GM18508 (cell line): ENCODE results near the gene CCNT2.
"Not testable (repeated sequence)": the region's sequence is repeated elsewhere in the genome, so short reads cannot be mapped to it uniquely, and the experiment has no call there.

ENCODE experiments used
- ATAC-seq: cut with Tn5 transposase; IDR thresholded peaks from one replicate; pipeline ENCODE4 v1.9.1; 2021; ENCODE audit warnings: moderate number of reproducible peaks; ENCODE audit not compliant: insufficient read depth, unreplicated experiment

CCNT2 gene

DNA sequence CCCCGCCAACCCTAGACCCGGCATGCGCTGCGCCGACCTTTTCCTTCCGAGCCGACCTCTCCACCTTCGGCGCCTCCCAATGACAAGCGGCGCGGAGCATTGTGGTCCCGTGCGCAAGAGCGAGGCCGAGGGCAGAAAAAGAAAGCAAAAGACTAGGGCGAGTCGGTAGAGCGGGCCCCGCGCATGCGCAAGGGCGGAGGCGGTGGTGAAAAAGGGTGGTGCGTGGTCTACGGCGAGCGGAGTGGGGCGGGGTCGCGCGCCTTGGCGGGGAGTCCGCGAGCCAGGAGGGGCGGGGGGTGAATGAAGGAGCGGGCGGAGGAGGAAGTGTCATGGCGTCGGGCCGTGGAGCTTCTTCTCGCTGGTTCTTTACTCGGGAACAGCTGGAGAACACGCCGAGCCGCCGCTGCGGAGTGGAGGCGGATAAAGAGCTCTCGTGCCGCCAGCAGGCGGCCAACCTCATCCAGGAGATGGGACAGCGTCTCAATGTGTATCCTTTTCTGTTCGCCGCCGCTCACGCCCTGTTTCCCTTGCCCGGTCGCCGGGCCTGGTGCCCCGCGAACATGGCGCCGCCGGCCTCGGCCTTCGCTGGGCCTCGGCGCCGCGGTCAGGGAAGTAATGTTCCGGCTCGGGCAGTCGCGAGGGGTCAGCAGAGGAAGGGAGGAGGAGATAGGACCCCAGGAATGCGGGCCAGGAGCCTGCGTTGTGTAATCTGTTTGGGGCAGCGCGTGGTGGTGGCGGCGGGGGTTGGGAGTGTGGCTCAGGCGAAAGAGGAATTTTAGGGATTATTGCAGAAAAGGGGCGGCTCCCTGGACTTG, at the start of gene CCNT2:
Gene CCNT2 (plus strand): TSS at position 297 of the 815 bp plus-strand sequence. CDS start 33 bp downstream, at position 330.
- peak; percentile 75 for ATAC-seq

DNA sequence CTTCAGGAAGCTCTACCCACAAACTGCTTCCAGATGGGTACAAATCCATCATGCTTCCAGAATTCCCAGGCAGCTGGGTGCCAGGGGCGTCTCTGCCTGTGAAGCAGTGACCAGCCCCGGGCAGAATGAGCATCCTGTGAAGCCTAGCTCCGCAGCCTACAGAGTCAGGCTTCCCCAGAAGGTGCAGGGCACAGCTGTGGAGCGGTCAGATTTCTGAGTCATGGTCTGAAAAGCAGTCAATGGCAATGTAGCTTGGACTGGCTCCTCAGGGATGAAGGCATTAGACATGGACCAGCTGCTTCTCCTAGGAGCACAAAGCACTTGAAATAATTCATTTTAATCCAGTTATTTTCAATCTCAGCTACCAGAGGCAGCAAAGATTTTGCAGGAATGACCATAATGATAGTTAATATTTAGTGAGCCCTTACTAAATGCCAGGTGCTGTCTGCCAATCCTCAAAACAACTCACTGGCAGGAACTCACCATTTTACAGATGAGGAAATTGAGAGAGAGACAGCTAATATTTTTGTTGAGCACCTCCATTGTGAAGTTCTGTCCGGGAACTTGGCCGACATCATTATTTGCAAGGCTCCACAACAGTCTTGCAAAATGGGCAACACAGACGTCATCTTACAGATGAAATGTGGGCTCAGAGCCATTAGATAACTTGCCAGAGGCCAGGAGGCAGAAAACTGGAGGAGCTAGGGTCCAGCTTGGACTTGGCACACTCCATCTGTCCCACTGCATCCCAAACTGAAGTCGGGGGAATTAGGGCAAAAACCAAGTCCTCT, 48.5 kb upstream of the CCNT2 start:
- no peak for ATAC-seq

DNA sequence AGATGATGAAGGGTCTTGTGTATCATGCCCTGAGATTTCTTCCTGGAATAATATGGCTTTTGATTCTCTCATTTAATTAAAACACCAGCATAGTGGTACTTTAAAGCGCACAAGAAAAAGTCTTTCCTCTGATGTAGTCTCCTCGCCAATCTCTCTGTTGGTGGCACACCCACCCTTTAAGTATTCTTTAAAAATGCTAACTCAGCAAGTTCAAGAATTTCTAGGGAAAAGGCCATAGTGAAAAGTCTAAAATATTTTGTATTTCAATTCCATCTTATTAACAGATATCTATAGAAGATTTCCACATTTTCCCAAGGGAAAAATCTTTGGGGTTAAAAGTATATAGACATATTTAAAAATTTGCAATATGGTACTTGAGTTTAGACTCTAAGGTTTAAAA, 45.5 kb upstream of the CCNT2 start:
- ATAC-seq = no peak

DNA sequence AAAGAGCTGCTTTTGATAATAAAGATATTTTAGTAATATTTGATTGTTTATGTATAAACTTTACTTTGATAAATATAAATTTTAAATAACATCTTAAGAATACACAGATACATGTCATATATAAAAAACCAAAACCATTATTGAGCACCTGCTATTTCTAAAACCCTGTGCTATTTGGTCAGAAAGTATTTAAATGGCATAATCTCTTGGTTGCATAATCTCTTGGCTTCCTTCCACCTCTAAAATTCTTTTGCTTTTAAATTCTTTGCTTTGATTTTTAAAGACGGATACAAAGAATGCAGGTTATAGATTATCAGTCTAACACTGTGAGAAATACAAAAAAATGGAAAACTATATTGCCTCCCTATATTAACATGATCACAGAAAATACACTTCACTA, 43.3 kb upstream of the CCNT2 start:
- no peak for ATAC-seq

DNA sequence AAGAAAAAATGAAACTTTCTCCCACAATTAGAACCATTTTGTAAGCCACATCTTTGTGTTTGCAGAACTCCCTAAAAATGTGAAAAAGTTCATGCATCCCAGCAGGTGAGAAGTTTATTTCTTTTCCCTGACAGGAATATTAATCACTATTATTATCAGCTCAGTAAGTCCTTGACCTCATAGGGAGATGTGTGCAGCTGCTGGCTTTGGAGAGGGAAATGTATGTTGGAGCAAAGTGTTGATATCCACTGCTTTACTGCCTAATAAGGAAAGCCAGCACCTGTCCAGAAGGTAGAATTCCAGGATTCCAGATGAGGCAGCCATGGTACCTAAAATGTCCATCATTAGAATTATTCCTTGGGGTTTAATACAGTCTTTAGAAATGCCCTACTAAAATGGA, 35.8 kb upstream of the CCNT2 start:
- ATAC-seq = no peak

DNA sequence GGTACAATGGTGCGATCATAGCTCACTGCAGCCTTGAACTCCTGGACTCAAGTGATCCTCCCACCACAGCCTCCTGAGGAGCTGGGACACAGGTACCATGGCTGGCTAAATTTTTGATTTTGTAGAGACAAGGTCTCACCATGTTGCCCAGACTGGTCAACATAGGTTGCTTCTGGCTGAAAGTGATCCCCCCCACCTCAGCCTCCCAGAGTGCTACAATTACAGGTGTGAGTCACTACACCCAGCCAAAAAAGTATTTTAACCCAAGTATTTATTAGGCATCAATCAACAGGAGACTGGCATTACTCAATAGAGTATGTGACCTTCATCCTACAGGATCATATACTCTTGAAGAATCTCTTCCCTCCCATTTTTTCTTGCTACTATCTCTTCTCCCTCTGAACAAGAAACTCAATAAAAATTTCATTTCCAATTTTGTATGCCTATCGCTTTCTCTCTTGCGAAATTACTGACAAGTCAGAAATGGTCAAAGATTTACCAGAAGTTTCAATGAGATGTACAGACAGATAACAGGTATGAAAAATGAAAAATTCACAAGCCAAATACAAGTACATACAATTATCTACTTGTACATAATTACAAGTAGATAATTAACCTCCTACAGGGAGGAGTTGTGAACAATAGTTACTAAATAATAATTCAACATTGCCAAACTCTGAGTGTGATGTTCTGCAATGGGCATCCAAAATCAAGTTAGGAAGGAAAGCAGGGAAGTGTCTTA, 34.9 kb upstream of the CCNT2 start:
- no peak for ATAC-seq

DNA sequence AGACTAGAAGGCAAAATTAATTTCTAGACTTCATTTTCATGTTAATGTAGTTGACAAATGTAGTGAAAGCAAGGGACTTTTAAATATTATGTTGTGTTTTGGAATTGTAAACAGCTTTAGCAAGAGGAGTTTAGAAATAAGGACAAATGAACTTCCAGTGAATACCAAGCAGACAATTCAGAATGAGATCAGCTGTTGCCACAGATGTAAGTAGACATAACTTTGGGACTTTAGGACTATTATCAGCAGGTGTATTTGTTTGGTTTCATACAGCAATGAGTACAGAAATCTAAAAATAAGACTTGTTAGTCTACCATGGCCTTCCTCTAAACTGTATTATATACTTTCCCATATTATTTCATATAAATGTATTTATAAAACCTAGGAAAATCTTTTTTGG, 34.2 kb upstream of the CCNT2 start:
- no peak for ATAC-seq

DNA sequence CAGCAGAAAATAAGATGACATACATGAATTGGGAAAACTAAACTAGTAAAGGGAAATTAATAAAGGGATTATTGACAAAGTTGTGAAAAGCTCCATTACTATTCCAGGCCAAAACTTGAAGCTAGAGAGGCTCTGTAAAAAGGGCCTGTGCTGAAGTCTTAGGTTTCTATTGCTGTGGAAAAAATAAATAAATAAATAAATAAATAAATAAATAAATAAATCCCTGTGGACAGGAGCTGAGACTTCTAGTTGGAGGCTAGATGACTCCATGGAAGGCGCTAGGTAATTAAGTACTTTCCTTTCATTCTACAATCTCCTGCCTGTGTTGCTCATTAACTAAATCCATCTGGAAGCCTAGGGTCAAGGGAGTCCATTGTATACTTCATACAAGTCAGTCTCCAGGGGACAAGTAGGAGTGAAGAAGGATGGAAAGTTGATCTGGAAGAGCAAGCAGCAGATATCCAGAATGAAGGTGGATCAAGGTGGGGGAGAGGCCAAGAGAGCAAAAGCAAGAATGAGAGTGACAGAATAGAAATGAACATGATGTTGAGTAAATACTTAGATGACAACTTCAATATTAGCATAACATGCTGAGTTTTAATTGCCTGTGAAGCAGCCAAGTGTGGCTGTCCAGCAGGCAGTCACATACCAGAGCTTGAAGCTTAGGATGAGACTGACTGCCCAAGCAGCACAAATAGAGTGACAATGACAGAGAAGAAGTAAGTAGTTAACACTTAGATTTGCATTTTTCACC, 26.2 kb upstream of the CCNT2 start:
- ATAC-seq = no peak

DNA sequence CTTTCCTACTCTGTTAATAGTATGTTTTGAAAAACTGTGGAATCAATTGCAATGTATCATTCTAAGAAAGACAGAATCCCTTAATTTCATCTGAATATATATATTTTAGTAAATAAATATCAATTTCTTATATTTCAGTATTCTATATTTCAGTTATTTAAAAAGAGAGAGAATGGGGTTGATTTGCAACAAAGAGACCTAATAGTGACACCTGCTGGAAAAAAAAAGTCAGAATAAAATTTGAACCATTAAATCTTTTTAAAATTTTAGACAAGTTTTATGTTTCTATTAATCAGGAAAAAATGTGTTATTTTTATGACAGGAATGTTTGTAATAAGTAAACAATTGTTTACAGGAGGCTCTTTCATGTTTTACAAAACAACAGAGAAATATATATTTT, 20.7 kb upstream of the CCNT2 start:
- no peak for ATAC-seq

DNA sequence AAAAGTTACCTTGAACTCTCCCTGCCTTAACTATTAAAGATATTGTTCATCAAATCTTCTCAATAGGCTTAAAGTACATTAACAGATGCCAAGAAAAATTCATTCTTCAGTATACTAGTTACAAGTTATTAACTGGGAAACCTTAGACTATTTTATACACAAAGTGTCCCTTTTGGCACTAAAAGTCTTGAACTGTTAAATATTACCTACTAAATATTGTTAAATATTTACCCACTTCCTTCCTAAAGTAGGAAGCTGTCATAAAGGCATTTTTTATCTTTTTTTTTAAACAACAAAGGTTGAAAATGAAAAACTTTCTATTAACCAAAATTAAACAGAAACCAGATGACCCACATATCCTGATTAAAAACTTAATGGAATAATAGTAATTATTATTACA, 19.4 kb upstream of the CCNT2 start:
- ATAC-seq = no peak

DNA sequence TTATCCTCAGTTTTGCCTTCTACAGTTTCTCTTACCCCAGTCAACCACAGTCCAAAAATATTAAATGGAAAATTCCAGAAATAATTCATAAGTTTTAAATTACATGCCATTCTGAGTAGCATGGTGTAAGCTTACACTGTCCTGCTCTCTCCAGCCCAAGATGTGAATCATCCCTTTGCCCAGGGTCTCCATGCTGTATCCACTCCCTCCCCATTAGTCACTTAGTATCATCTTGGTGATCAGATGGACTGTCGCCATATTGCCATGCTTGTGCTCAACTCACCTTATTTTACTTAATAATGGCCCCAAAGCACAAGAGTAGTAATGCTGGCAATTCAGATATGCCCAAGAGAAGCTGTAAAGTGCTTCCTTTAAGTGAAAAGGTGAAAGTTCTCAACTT, 18.5 kb upstream of the CCNT2 start:
- ATAC-seq = no peak

DNA sequence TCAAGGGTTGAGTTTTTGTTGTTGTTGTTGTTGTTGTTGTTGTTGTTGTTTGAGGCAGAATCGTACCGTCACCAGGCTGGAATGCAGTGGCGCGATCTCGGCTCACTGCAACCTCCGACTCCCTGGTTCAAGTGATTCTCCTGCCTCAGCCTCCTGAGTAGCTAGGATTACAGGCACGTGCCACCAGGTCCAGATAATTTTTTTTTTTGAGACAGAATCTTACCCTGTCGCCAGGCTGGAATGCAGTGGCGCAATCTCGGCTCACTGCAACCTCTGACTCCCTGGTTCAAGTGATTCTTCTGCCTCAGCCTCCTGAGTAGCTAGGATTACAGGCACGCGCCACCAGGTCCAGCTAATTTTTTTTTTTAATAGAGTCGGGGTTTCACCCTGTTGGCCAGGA, 14.9 kb upstream of the CCNT2 start:
- not testable (repeated sequence) for ATAC-seq

DNA sequence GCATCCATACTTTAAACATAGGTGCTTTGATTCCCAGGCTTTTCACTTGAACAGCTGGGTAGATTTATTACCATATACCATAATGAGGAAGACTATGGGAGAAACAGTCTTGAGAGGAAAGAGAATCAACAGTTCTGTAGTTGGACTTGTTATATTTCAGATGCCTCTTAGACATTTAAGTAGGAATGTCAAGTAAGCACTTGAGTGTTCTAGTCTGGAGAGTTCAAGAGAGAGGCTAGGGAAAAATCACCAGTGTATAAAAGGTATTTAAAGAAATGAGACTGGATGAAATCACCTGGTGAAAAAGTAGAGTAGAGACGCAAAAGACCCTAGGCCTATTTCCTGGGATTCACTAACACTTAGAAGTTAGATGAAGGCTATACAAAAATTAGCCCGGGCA, 13.5 kb upstream of the CCNT2 start:
- ATAC-seq = no peak

DNA sequence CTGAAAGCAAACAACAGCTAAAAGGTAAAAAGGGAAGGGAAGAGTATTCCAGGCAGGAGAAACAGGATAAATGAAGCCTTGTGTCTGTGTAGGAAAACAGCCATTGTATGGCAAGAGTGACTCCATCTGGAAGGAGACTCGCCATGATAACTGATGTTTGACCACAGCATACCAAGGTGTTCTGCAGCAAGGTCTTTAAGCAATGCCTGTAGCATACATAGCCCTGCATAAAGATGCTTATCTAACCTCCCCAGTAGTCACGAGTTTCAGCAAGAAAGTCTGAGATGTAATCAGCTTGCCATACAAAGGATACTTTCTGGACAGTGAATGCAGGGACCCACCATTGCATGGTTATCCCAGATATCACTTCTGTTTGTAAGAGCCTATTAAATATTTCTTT, 11.9 kb upstream of the CCNT2 start:
- no peak for ATAC-seq

DNA sequence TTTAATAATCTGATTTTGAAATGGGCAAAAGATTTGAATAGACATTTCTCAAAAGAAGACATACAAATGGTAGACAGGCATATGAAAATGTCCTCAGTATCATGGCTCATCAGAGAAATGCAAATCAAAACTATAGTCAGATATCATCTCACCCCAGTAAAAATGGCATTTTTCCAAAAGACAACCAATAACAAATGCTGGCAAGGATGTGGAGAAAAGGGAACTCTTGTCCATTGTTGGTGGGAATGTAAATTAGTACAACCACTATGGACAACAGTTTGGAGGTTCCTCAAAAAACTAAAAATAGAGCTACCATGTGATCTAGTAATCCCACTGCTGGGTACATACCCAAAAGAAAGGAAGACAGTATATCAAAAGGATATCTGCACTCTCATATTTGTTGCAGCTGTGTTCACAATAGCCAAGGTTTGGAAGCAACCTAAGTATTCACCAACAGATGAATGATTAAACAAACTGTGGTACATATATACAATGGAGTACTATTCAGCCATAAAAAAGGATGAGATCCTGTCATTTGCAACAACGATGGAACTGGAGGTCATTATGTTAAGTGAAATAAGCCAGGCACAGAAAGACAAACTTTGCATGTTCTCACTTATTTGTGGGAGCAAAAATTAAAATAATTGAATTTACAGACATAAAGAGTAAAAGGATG, 11.0 kb upstream of the CCNT2 start:
- not testable (repeated sequence) for ATAC-seq

DNA sequence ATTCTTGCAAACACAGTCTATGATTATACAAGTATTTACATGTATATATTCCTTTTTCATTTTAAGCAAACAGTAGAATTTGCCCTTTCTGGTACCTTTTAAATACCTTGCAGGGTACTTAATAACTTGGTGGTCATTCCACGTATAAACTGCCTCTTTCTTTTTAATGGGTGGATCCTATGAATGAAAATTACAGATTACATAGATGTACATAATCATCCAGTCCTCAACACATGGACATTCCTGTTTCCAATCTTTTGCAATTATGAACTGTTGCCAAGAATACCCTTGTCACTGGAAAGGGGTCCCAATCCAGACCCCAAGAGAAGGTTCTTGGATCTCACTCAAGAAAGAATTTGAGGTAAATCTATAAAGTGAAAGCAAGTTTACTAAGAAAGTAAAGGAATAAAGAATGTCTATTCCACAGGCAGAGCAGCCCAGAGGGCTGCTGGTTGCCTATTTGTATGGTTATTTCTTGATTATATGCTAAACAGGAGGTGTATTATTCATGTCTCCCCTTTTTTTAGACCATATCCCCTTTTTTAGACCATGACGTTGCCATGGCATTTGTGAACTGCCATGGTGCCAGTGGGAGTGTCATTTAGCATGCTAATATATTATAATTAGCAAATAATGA, 7.7 kb upstream of the CCNT2 start:
- ATAC-seq = no peak

DNA sequence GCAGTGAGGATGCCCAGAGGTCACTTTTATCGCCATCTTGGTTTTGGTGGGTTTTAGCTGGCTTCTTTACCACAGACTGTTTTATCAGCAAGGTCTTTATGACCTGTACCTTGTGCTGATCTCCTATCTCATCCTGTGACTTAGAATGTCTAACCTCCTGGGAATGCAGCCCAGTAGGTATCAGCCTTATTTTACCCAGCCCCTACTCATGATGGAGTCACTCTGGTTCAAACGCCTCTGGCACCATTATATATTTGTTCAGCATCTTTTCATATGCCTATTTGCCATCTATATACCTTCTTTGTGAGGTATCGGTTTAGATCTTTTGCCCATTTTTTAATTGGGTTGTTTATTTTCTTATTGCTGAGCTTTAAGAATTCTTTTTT, 7.2 kb upstream of the CCNT2 start:
- ATAC-seq = no peak

DNA sequence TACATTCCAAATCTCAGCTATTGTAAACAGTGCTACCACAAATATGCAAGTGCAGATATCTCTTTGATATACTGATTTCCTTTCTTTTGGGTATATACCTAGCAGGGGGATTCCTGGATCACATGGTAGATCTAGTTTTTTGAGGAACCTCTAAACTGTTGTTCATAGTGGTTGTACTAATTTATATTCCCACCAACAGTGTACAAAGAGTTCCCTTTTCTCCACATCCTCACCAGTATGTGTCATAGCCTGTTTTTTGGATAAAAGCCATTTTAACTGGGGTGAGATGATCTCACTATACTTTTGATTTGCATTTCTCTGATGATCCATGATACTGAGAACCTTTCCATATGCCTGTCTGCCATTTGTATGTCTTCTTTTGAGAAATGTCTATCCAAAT, 6.3 kb upstream of the CCNT2 start:
- no peak for ATAC-seq

DNA sequence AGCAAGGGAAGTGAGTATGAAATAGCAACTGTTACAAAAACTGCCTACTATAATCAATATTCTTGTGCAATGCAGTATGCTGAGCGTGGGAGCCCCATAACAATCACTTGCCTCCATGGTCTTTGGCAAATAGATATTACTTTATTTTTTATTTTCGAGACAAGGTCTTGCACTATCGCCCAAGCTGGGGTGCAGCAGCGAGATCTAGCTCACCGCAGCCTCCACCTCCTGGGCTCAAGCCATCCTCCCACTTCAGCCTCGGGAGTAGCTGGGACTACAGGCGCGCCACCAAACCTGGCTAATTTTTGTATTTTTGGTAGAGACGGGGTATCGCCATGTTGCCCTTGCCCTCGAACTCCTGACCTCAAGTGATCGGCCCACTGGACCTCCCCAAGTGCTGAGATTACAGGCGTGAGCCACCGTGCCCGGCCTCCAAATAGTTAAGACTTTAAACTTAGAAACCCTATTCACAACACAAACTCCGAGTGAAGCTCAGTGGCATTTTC, 1.2 kb upstream of the CCNT2 start:
- no peak for ATAC-seq
